ENCODE measurements around the gene PRKX.
"Not testable (repeated sequence)": the region's sequence is repeated elsewhere in the genome, so short reads cannot be mapped to it uniquely, and the experiment has no call there.

Gene PRKX

GRCh38 chrX:3713225-3713936, at the start of gene PRKX:
Gene PRKX, minus strand, starts transcription at chrX:3713649. Its CDS starts 396 bp downstream, at chrX:3713253.
- H3K27me3 ChIP-seq (ENCODE audit: control insufficient read depth, insufficient read depth, low read length): no peaks in the 10 kb centered on the region
- no peaks in the 10 kb centered on the region for H3K4me1 ChIP-seq (ENCODE audit: control insufficient read depth, insufficient read depth, low read length)
- H3K4me3 ChIP-seq (ENCODE audit: low read length): peak within 1 kb of the TSS; percentile 88
- no CpG with 5 or more reads among the region's 97 CpGs for WGBS (ENCODE audit: insufficient coverage, insufficient read length)
- no peak for DNase-seq (ENCODE audit: low read depth, low spot score)
- no peak within 1 kb of the TSS for H3K27ac ChIP-seq (ENCODE audit: low read length)
- no peaks in the 10 kb centered on the region for H3K9me3 ChIP-seq (ENCODE audit: control insufficient read depth, insufficient read depth, low read length)
- no peaks in the 10 kb centered on the region for H3K36me3 ChIP-seq (ENCODE audit: control insufficient read depth, insufficient read depth, low read length)

DNA sequence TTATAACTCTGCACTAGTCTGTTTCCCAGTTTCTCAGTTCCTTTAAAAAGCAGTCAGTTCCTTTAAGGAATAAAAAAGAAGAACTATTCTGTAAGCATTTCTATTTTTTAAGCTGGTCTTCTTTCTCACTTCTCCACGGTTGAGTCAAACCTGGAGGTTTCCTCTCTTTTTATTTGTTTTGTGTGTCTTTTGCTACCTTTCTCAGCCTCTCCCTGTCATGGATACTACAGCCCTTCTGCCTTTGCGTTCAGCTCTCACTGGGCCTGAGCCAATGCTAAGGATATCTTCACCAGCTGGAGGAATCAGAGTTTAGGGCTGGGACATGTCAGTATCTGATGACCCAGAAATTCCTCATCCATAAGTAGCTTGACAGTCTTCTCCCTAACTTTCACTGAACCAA, 49.7 kb upstream of the PRKX start:
- no peak for DNase-seq (ENCODE audit: low read depth, low spot score)
- H3K27me3 ChIP-seq (ENCODE audit: control insufficient read depth, insufficient read depth, low read length): no peaks in the 10 kb centered on the region
- no peak overlapping the region for H3K4me3 ChIP-seq (ENCODE audit: low read length)
- H3K4me1 ChIP-seq (ENCODE audit: control insufficient read depth, insufficient read depth, low read length): no peaks in the 10 kb centered on the region
- H3K9me3 ChIP-seq (ENCODE audit: control insufficient read depth, insufficient read depth, low read length): no peaks in the 10 kb centered on the region
- no peak overlapping the region for H3K27ac ChIP-seq (ENCODE audit: low read length)
- H3K36me3 ChIP-seq (ENCODE audit: control insufficient read depth, insufficient read depth, low read length): no peaks in the 10 kb centered on the region
- no CpG with 5 or more reads among the region's 2 CpGs for WGBS (ENCODE audit: insufficient coverage, insufficient read length)

DNA sequence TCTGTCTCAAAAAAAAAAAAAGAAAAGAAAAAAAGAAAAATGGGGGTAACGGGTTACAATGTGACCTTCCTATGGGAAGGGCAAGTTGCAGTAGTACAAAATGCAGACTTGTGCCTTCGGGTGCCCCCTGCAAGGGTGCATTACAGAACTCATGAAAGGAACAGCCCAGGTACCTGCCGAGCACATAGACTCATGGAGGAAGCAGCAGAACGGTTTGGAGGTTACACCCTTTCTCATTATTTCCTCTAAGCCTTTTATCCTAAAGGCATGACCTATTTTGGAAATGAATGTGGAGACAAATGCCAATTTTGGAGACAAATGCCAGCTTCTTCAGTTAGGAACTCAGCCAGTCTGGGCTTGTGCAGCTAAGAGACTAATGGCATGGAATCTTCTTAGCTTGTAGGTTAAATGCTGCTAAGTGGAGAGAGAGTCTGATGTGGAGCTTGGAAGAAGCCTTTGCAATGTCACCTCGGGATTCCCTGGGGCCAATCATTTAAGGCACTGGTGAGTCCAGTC, 44.1 kb upstream of the PRKX start:
- H3K9me3 ChIP-seq (ENCODE audit: control insufficient read depth, insufficient read depth, low read length): no peaks in the 10 kb centered on the region
- H3K36me3 ChIP-seq (ENCODE audit: control insufficient read depth, insufficient read depth, low read length): no peaks in the 10 kb centered on the region
- H3K27ac ChIP-seq (ENCODE audit: low read length): no peak overlapping the region
- no peak overlapping the region for H3K4me3 ChIP-seq (ENCODE audit: low read length)
- H3K4me1 ChIP-seq (ENCODE audit: control insufficient read depth, insufficient read depth, low read length): no peaks in the 10 kb centered on the region
- DNase-seq (ENCODE audit: low read depth, low spot score): no peak
- H3K27me3 ChIP-seq (ENCODE audit: control insufficient read depth, insufficient read depth, low read length): no peaks in the 10 kb centered on the region
- WGBS (ENCODE audit: insufficient coverage, insufficient read length): no CpG with 5 or more reads among the region's 5 CpGs

DNA sequence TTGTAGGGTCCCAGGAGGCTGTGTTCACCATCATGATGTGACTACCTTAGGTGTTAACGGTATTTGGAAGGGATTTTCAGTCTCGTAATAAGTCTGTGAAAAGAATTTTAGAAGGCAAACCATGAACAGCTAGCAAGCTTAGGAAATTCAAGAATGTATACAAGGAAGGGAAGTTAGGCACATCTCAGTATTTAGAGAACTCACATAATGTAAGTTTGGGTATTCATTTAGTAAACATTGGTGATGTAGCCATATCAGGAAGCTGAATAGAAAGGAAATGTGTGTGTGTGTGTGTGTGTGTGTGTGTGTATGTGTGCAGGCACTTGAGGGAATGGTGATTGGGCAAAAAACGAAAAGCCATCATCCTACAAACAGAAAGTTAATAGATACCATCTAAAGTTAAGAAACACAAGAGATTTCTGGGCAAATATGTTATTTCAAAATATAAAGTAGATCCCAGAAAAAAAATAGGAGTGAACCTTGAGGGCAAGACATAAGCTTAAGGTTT, 34.7 kb upstream of the PRKX start:
- H3K27me3 ChIP-seq (ENCODE audit: control insufficient read depth, insufficient read depth, low read length): no peaks in the 10 kb centered on the region
- H3K4me3 ChIP-seq (ENCODE audit: low read length): no peak overlapping the region
- WGBS (ENCODE audit: insufficient coverage, insufficient read length): no CpG with 5 or more reads among the region's 3 CpGs

GRCh38 chrX:3743801-3744439, 30.5 kb upstream of the PRKX start:
- Histone ChIP-seq H3K27ac (ENCODE audit: low read length) (no peak overlapping the region), H3K36me3 (ENCODE audit: control insufficient read depth, insufficient read depth, low read length) (no peaks in the 10 kb centered on the region), H3K27me3 (ENCODE audit: control insufficient read depth, insufficient read depth, low read length) (no peaks in the 10 kb centered on the region), H3K9me3 (ENCODE audit: control insufficient read depth, insufficient read depth, low read length) (no peaks in the 10 kb centered on the region), H3K4me1 (ENCODE audit: control insufficient read depth, insufficient read depth, low read length) (no peaks in the 10 kb centered on the region), H3K4me3 (ENCODE audit: low read length) (no peak overlapping the region)
- no peak for DNase-seq (ENCODE audit: low read depth, low spot score)
- no CpG with 5 or more reads among the region's 8 CpGs for WGBS (ENCODE audit: insufficient coverage, insufficient read length)

More for the DNA sequence above, 34.7 kb upstream of the PRKX start:
- no peak for DNase-seq (ENCODE audit: low read depth, low spot score)
- Histone ChIP-seq H3K36me3 (ENCODE audit: control insufficient read depth, insufficient read depth, low read length) (no peaks in the 10 kb centered on the region), H3K27ac (ENCODE audit: low read length) (no peak overlapping the region), H3K4me1 (ENCODE audit: control insufficient read depth, insufficient read depth, low read length) (no peaks in the 10 kb centered on the region), H3K9me3 (ENCODE audit: control insufficient read depth, insufficient read depth, low read length) (no peaks in the 10 kb centered on the region)

- H3K27me3 ChIP-seq (ENCODE audit: control insufficient read depth, insufficient read depth, low read length); H3K4me1 ChIP-seq (ENCODE audit: control insufficient read depth, insufficient read depth, low read length); H3K4me3 ChIP-seq (ENCODE audit: low read length); H3K27ac ChIP-seq (ENCODE audit: low read length); DNase-seq (ENCODE audit: low read depth, low spot score); H3K36me3 ChIP-seq (ENCODE audit: control insufficient read depth, insufficient read depth, low read length); H3K9me3 ChIP-seq (ENCODE audit: control insufficient read depth, insufficient read depth, low read length): not testable (repeated sequence)
- no CpG with 5 or more reads among the region's 8 CpGs for WGBS (ENCODE audit: insufficient coverage, insufficient read length)
Measured at GRCh38 chrX:3740946-3741345, 27.5 kb upstream of the PRKX start.

DNA sequence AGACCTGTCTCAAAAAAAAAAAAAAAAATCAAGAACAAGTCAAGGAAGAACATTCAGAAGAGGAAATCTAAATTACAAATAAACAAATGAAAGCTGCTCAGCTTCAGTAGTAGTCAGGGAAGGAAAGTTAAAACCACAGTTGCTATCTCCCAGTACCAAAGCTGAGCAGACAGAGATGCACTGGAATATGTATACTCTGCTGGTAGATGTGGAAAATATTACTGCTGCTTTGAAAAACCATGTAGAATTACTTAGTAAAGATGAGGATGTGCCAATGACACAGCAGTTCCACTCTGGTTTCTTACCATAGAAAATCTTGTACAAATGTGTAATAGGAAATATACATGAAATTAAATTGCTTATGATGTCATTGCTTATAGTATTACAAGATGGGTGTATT, 25.1 kb upstream of the PRKX start:
- H3K4me3 ChIP-seq (ENCODE audit: low read length): no peak overlapping the region
- no peak overlapping the region for H3K27ac ChIP-seq (ENCODE audit: low read length)
- H3K4me1 ChIP-seq (ENCODE audit: control insufficient read depth, insufficient read depth, low read length): no peaks in the 10 kb centered on the region
- no peak for DNase-seq (ENCODE audit: low read depth, low spot score)
- no peaks in the 10 kb centered on the region for H3K9me3 ChIP-seq (ENCODE audit: control insufficient read depth, insufficient read depth, low read length)
- no peaks in the 10 kb centered on the region for H3K36me3 ChIP-seq (ENCODE audit: control insufficient read depth, insufficient read depth, low read length)
- H3K27me3 ChIP-seq (ENCODE audit: control insufficient read depth, insufficient read depth, low read length): no peaks in the 10 kb centered on the region

- not testable (repeated sequence) for H3K4me1 ChIP-seq (ENCODE audit: control insufficient read depth, insufficient read depth, low read length); H3K27me3 ChIP-seq (ENCODE audit: control insufficient read depth, insufficient read depth, low read length); H3K9me3 ChIP-seq (ENCODE audit: control insufficient read depth, insufficient read depth, low read length); H3K27ac ChIP-seq (ENCODE audit: low read length); DNase-seq (ENCODE audit: low read depth, low spot score); H3K36me3 ChIP-seq (ENCODE audit: control insufficient read depth, insufficient read depth, low read length); H3K4me3 ChIP-seq (ENCODE audit: low read length)
- no CpG with 5 or more reads among the region's 11 CpGs for WGBS (ENCODE audit: insufficient coverage, insufficient read length)
Measured at GRCh38 chrX:3736536-3736935, 23.1 kb upstream of the PRKX start.

GRCh38 chrX:3735891-3736290, 22.4 kb upstream of the PRKX start:
- H3K27ac ChIP-seq (ENCODE audit: low read length); DNase-seq (ENCODE audit: low read depth, low spot score); H3K36me3 ChIP-seq (ENCODE audit: control insufficient read depth, insufficient read depth, low read length); H3K4me1 ChIP-seq (ENCODE audit: control insufficient read depth, insufficient read depth, low read length); H3K27me3 ChIP-seq (ENCODE audit: control insufficient read depth, insufficient read depth, low read length); H3K4me3 ChIP-seq (ENCODE audit: low read length); H3K9me3 ChIP-seq (ENCODE audit: control insufficient read depth, insufficient read depth, low read length): not testable (repeated sequence)
- WGBS (ENCODE audit: insufficient coverage, insufficient read length): no CpG with 5 or more reads among the region's 6 CpGs

DNA sequence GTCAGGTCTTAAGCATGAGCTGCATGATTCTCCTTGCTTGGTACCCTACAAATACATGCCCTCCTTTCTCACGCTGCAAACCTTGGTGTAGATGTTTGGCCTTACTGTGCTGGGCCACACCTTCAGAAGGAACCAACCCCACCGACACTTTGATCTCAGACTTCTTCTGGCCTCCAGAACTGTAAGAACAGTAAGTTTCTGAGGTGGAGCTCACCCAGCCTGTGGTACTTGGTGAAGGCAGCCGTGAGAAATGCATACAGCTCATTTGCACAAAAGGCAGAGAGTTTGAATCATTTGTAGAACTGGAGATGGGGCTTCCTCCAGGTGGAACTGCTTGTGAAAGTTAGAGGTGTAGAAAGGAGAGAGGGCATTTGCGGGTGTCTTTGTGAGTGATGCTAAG, 21.0 kb upstream of the PRKX start:
- H3K27ac ChIP-seq (ENCODE audit: low read length); H3K9me3 ChIP-seq (ENCODE audit: control insufficient read depth, insufficient read depth, low read length); H3K4me3 ChIP-seq (ENCODE audit: low read length); H3K36me3 ChIP-seq (ENCODE audit: control insufficient read depth, insufficient read depth, low read length); DNase-seq (ENCODE audit: low read depth, low spot score); H3K27me3 ChIP-seq (ENCODE audit: control insufficient read depth, insufficient read depth, low read length); H3K4me1 ChIP-seq (ENCODE audit: control insufficient read depth, insufficient read depth, low read length): not testable (repeated sequence)
- WGBS (ENCODE audit: insufficient coverage, insufficient read length): no CpG with 5 or more reads among the region's 4 CpGs

GRCh38 chrX:3733043-3733430, 19.6 kb upstream of the PRKX start:
- no peak for DNase-seq (ENCODE audit: low read depth, low spot score)

More at GRCh38 chrX:3733043-3733430, 19.6 kb upstream of the PRKX start:
- Histone ChIP-seq H3K27me3 (ENCODE audit: control insufficient read depth, insufficient read depth, low read length) (no peaks in the 10 kb centered on the region), H3K9me3 (ENCODE audit: control insufficient read depth, insufficient read depth, low read length) (no peaks in the 10 kb centered on the region), H3K4me1 (ENCODE audit: control insufficient read depth, insufficient read depth, low read length) (no peaks in the 10 kb centered on the region), H3K27ac (ENCODE audit: low read length) (no peak overlapping the region), H3K36me3 (ENCODE audit: control insufficient read depth, insufficient read depth, low read length) (no peaks in the 10 kb centered on the region), H3K4me3 (ENCODE audit: low read length) (no peak overlapping the region)
- no CpG with 5 or more reads among the region's 7 CpGs for WGBS (ENCODE audit: insufficient coverage, insufficient read length)
